HepG2 (cell line): Measurements from ENCODE around the gene EDEM1. TPM values are rescaled to one million over a fixed set of nuclear protein-coding genes. Genes with fewer than 3 reads are reported as not detected.

Experiments used
- ATAC-seq: fragments of 200-7000 bp; cut with Tn5 transposase; 3 replicates; pipeline ENCODE4 v1.9.1; 2020; ENCODE audit warnings: mild to moderate bottlenecking, moderate library complexity
- BruUV-seq: library from RNA; stranded (reverse); fragments of 400-500 nt; replicated peaks from 2 replicates; lab custom pipeline; 2021; lab: Mats Ljungman, UMichigan
- CTCF ChIA-PET: fragments of 300-600 bp; formaldehyde crosslinking; extraction: SDS; loops from one replicate; lab custom pipeline; 2021; ENCODE audit warnings: low total read pairs, inconsistent platforms, low intra/inter-chr PET ratio; lab: Yijun Ruan, JAX
- POLR2A ChIA-PET: fragments of 350-600 bp; sonication (Branson Sonifier 250); formaldehyde crosslinking; loops from one replicate; lab custom pipeline; 2020; ENCODE audit warnings: antibody characterized with exemption, inconsistent platforms; lab: Yijun Ruan, JAX
- DNase-seq: peaks from one replicate; pipeline ENCODE4 v3.0.0-alpha.2; 2015; ENCODE audit warnings: low spot score
- FAIRE-seq: peaks from 3 replicates; lab custom pipeline; 2011; peaks lifted over from hg19 to GRCh38; lab: Jason Lieb, UNC
- H2AFZ ChIP-seq: one replicate; pipeline ENCODE4 v1.6.1; 2011; ENCODE audit warnings: low read length, inconsistent platforms
- H3K27ac ChIP-seq: fragments of 300-600 bp; 3 replicates; pipeline ENCODE4 v1.8.0; 2011; ENCODE audit warnings: mixed run types, mild to moderate bottlenecking, mixed read lengths, low read length, inconsistent platforms; ENCODE audit not compliant: insufficient read depth; ENCODE audit errors: extremely low read length
- H3K27me3 ChIP-seq, 2 experiments: fragments of 200-600 bp in 1 of 2; 2 replicates in 1 of 2; 3 replicates in 1 of 2; pipeline versions ENCODE4 v1.6.0 to v1.8.0; 2011; ENCODE audit warnings: low read length in 2 of 2, mild to moderate bottlenecking in 2 of 2, moderate library complexity in 2 of 2, inconsistent platforms in 1 of 2; ENCODE audit not compliant: insufficient read depth in 2 of 2, control insufficient read depth in 1 of 2
- H3K36me3 ChIP-seq, 2 experiments: fragments of 200-600 bp in 1 of 2; replicated peaks in 1 of 2; 2 replicates in 1 of 2; 3 replicates in 1 of 2; pipeline versions ENCODE4 v1.5.1 to v1.8.0; 2011; ENCODE audit warnings: low read length in 2 of 2, inconsistent platforms in 1 of 2; ENCODE audit not compliant: insufficient read depth in 2 of 2, control insufficient read depth in 1 of 2
- H3K4me1 ChIP-seq: 2 replicates; pipeline ENCODE4 v1.5.1; 2012; ENCODE audit warnings: low read length, inconsistent platforms; ENCODE audit not compliant: insufficient read depth
- H3K4me2 ChIP-seq: 2 replicates; pipeline ENCODE4 v1.6.0; 2011; ENCODE audit warnings: low read depth, low read length, inconsistent platforms
- H3K4me3 ChIP-seq, 3 experiments: fragments of 200-600 bp in 1 of 3; sonication (generic), shearing (Covaris generic) in 1 of 3; replicated peaks in 1 of 3; 2 replicates each; pipeline ENCODE4 v1.5.1; 2011 to 2016; ENCODE audit warnings: low read length in 3 of 3, inconsistent platforms in 2 of 3, low read depth in 2 of 3, mild to moderate bottlenecking in 2 of 3, control low read depth in 1 of 3, mixed read lengths in 1 of 3; ENCODE audit not compliant: insufficient read depth in 1 of 3
- H3K79me2 ChIP-seq: one replicate; pipeline ENCODE4 v1.6.1; 2011; ENCODE audit warnings: low read length, inconsistent platforms; ENCODE audit not compliant: insufficient read depth
- H3K9ac ChIP-seq: 2 replicates; pipeline ENCODE4 v1.6.0; 2011; ENCODE audit warnings: mild to moderate bottlenecking, low read depth, low read length, inconsistent platforms; ENCODE audit not compliant: insufficient read depth
- H3K9me3 ChIP-seq: 2 replicates; pipeline ENCODE4 v1.5.1; 2012; ENCODE audit warnings: mild to moderate bottlenecking, low read length
- H4K20me1 ChIP-seq: 2 replicates; pipeline ENCODE4 v1.6.0; 2011; ENCODE audit warnings: inconsistent platforms, mild to moderate bottlenecking, low read length, moderate library complexity; ENCODE audit not compliant: insufficient read depth
- FLYWCH1 ChIP-seq: sonication (generic); formaldehyde crosslinking; IDR thresholded peaks from 2 replicates; pipeline ENCODE4 v1.8.1; 2023; ENCODE audit warnings: mild to moderate bottlenecking, missing genetic modification reagents
- FOXJ3 ChIP-seq: sonication (generic); formaldehyde crosslinking; IDR thresholded peaks from 2 replicates; pipeline ENCODE4 v1.4.0; 2020; ENCODE audit warnings: missing genetic modification reagents, mild to moderate bottlenecking, borderline replicate concordance
- GTF2F1 ChIP-seq: fragments of 150-350 bp; IDR thresholded peaks from 2 replicates; pipeline ENCODE4 v1.6.1; 2014; ENCODE audit warnings: low read length
- HNF4A ChIP-seq: sonication (generic); formaldehyde crosslinking; IDR thresholded peaks from 2 replicates; pipeline ENCODE4 v1.4.0; 2020; ENCODE audit warnings: missing genetic modification reagents
- IRF2 ChIP-seq: IDR thresholded peaks from 2 replicates; pipeline ENCODE4 v1.6.1; 2018; ENCODE audit warnings: missing genetic modification reagents, missing compliant biosample characterization
- POLR2AphosphoS2 ChIP-seq: IDR thresholded peaks from 2 replicates; pipeline ENCODE4 v1.6.1; 2011; ENCODE audit warnings: low read depth, low read length, improper control_type of control experiment
- SMARCE1 ChIP-seq: fragments of 450-650 bp; IDR thresholded peaks from 2 replicates; pipeline ENCODE4 v1.6.1; 2017; ENCODE audit warnings: borderline replicate concordance
- SP4 ChIP-seq: sonication (generic); formaldehyde crosslinking; IDR thresholded peaks from 2 replicates; pipeline ENCODE4 v1.8.1; 2023; ENCODE audit warnings: mild to moderate bottlenecking, missing genetic modification reagents
- WGBS: methylation state at CpG from one replicate; pipeline ENCODE4 v1.1.6; 2017; ENCODE audit warnings: low lambda C conversion rate; 5-methylcytosine and 5-hydroxymethylcytosine counted together
- in situ Hi-C: cut with HindIII; loops from 2 replicates; pipeline ENCODE4 v1.10.0; 2017; ENCODE audit warnings: low pct_unique_long_range_greater_than_20kb; ENCODE audit not compliant: extremely low pct_ligation_motif_present
- intact Hi-C: fragments of 100-400 bp; cut with micrococcal nuclease; formaldehyde crosslinking; loops from one replicate; pipeline ENCODE4 v1.10.0; 2022; ENCODE audit not compliant: unreplicated experiment
- polyA plus RNA-seq, 8 experiments: library from polyadenylated mRNA; depleted of rRNA in 3 of 8; stranded (reverse) in 7 of 8; unstranded in 1 of 8; fragments of >200 nt; fragmentation: Illumina TruSeq in 4 of 8; extraction: Trizol in 4 of 8; gene quantifications; 2 replicates each; pipeline versions ENCODE4 v1.2.1 to v1.2.3, GENCODE V29; 2011 to 2016; ENCODE audit warnings: low read depth in 4 of 8, missing spikeins in 1 of 8, mixed read lengths in 1 of 8; ENCODE audit not compliant: insufficient read depth in 1 of 8
- total RNA-seq, 5 experiments: library from RNA; depleted of rRNA; stranded (reverse); fragments of >200 nt; fragmentation: Illumina TruSeq; extraction: Trizol; gene quantifications; 2 replicates each; pipeline ENCODE4 v1.2.3, GENCODE V29; 2016; ENCODE audit warnings: low read depth in 1 of 5
- TF ChIP-seq, protein P1 (sequence below): sonication (generic); formaldehyde crosslinking; conservative IDR thresholded peaks from 2 replicates; pipeline ENCODE4 v1.8.0; 2022; ENCODE audit warnings: low read depth, missing genetic modification reagents
- TF ChIP-seq, protein P2 (sequence below): sonication (generic); formaldehyde crosslinking; IDR thresholded peaks from 2 replicates; pipeline ENCODE4 v1.5.1; 2020; ENCODE audit warnings: mild to moderate bottlenecking, missing genetic modification reagents, moderate library complexity
- TF ChIP-seq, protein P3 (sequence below): sonication (generic); formaldehyde crosslinking; IDR thresholded peaks from 2 replicates; pipeline ENCODE4 v1.5.1; 2020; ENCODE audit warnings: mild to moderate bottlenecking, missing genetic modification reagents, borderline replicate concordance

EDEM1 gene
- total and polyA plus RNA-seq, 2 of the 13 experiments (the other 11 are each of a cell fraction or from before 2014, with no cell fraction given), result 13.8 to 25.8 TPM

GRCh38 chr3:5162102-5162501, 25.4 kb upstream of the EDEM1 start (continued):
- TF ChIP-seq HNF4A (CRISPR knock-in tag) (no peak), SP4 (CRISPR knock-in tag) (no peak), FLYWCH1 (CRISPR knock-in tag) (no peak)
- TF ChIP-seq, protein P1, sequence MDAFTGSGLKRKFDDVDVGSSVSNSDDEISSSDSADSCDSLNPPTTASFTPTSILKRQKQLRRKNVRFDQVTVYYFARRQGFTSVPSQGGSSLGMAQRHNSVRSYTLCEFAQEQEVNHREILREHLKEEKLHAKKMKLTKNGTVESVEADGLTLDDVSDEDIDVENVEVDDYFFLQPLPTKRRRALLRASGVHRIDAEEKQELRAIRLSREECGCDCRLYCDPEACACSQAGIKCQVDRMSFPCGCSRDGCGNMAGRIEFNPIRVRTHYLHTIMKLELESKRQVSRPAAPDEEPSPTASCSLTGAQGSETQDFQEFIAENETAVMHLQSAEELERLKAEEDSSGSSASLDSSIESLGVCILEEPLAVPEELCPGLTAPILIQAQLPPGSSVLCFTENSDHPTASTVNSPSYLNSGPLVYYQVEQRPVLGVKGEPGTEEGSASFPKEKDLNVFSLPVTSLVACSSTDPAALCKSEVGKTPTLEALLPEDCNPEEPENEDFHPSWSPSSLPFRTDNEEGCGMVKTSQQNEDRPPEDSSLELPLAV (CRISPR knock-in tag), result no peak

DNA sequence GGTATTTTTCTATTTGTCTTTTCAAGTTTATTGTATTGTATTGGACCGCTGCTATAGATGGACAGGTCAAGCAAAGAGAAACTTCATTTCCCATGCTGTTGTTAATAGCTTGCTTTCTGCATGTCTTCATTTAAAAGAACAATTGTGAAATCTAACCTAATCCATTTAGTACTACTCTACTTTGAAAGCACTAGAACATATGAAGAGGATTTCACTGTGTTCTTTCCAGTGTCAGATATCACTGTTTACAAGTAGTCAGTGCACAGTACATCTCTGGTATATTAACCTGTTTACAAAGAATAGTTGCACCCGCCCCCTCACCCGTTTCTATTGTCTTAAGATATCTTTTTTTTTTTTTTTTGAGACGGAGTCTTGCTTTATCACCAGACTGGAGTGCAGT, 21.8 kb upstream of the EDEM1 start:
- in situ Hi-C loops (no loop called here), intact Hi-C loops (no loop called here)
- Histone ChIP-seq H3K4me1 (no peaks in the 10 kb centered on the region; the same call in 1 of the 2 replicates), H3K27me3 (no peaks in the 10 kb centered on the region), H3K36me3 (no peaks in the 10 kb centered on the region; a peak in 1 of 5 replicates), H4K20me1 (no peaks in the 10 kb centered on the region; the same call in 1 of the 2 replicates), H3K27ac (no peak overlapping the region), H3K4me2 (no peak overlapping the region), H3K9me3 (no peaks in the 10 kb centered on the region), H3K9ac (no peak overlapping the region), H3K4me3 (no peak overlapping the region), H3K79me2 (peaks cover 55% of the 10 kb centered on the region), H2AFZ (no peak overlapping the region)
- DNase-seq (no peak), FAIRE-seq (no peak), ATAC-seq (no peak)
- ChIA-PET POLR2A (no interaction called here), CTCF (no interaction called here)
- TF ChIP-seq GTF2F1, result no peak
- TF ChIP-seq SMARCE1, result no peak
- TF ChIP-seq POLR2AphosphoS2, result no peak
- TF ChIP-seq IRF2 (CRISPR knock-in tag), result no peak
- TF ChIP-seq, protein P2, sequence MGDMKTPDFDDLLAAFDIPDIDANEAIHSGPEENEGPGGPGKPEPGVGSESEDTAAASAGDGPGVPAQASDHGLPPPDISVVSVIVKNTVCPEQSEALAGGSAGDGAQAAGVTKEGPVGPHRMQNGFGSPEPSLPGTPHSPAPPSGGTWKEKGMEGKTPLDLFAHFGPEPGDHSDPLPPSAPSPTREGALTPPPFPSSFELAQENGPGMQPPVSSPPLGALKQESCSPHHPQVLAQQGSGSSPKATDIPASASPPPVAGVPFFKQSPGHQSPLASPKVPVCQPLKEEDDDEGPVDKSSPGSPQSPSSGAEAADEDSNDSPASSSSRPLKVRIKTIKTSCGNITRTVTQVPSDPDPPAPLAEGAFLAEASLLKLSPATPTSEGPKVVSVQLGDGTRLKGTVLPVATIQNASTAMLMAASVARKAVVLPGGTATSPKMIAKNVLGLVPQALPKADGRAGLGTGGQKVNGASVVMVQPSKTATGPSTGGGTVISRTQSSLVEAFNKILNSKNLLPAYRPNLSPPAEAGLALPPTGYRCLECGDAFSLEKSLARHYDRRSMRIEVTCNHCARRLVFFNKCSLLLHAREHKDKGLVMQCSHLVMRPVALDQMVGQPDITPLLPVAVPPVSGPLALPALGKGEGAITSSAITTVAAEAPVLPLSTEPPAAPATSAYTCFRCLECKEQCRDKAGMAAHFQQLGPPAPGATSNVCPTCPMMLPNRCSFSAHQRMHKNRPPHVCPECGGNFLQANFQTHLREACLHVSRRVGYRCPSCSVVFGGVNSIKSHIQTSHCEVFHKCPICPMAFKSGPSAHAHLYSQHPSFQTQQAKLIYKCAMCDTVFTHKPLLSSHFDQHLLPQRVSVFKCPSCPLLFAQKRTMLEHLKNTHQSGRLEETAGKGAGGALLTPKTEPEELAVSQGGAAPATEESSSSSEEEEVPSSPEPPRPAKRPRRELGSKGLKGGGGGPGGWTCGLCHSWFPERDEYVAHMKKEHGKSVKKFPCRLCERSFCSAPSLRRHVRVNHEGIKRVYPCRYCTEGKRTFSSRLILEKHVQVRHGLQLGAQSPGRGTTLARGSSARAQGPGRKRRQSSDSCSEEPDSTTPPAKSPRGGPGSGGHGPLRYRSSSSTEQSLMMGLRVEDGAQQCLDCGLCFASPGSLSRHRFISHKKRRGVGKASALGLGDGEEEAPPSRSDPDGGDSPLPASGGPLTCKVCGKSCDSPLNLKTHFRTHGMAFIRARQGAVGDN (CRISPR knock-in tag), result no peak
- no peak for TF ChIP-seq FOXJ3 (CRISPR knock-in tag)
- TF ChIP-seq, protein P3, sequence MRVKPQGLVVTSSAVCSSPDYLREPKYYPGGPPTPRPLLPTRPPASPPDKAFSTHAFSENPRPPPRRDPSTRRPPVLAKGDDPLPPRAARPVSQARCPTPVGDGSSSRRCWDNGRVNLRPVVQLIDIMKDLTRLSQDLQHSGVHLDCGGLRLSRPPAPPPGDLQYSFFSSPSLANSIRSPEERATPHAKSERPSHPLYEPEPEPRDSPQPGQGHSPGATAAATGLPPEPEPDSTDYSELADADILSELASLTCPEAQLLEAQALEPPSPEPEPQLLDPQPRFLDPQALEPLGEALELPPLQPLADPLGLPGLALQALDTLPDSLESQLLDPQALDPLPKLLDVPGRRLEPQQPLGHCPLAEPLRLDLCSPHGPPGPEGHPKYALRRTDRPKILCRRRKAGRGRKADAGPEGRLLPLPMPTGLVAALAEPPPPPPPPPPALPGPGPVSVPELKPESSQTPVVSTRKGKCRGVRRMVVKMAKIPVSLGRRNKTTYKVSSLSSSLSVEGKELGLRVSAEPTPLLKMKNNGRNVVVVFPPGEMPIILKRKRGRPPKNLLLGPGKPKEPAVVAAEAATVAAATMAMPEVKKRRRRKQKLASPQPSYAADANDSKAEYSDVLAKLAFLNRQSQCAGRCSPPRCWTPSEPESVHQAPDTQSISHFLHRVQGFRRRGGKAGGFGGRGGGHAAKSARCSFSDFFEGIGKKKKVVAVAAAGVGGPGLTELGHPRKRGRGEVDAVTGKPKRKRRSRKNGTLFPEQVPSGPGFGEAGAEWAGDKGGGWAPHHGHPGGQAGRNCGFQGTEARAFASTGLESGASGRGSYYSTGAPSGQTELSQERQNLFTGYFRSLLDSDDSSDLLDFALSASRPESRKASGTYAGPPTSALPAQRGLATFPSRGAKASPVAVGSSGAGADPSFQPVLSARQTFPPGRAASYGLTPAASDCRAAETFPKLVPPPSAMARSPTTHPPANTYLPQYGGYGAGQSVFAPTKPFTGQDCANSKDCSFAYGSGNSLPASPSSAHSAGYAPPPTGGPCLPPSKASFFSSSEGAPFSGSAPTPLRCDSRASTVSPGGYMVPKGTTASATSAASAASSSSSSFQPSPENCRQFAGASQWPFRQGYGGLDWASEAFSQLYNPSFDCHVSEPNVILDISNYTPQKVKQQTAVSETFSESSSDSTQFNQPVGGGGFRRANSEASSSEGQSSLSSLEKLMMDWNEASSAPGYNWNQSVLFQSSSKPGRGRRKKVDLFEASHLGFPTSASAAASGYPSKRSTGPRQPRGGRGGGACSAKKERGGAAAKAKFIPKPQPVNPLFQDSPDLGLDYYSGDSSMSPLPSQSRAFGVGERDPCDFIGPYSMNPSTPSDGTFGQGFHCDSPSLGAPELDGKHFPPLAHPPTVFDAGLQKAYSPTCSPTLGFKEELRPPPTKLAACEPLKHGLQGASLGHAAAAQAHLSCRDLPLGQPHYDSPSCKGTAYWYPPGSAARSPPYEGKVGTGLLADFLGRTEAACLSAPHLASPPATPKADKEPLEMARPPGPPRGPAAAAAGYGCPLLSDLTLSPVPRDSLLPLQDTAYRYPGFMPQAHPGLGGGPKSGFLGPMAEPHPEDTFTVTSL (CRISPR knock-in tag), result no peak
- WGBS, result 96% methylated on average over 4 of the region's 4 CpGs
- BruUV-seq, result no TSS peak
